ENCODE results near the gene B3GNT4. TPM values are rescaled to one million over a fixed set of nuclear protein-coding genes. Genes with fewer than 3 reads are reported as not detected.
"Not testable (repeated sequence)": the region's sequence is repeated elsewhere in the genome, so short reads cannot be mapped to it uniquely, and the experiment has no call there.

B3GNT4 gene
- not detected for total RNA-seq

- peak; percentile 82 for ATAC-seq
- DNase-seq (ENCODE audit: low spot score) = peak; percentile 62
Measured at GRCh38 chr12:122203301-122204166, at the start of gene B3GNT4. TSS of gene B3GNT4 (plus strand) at chr12:122203709. CDS start at chr12:122204619, 910 bp downstream.

GRCh38 chr12:122155705-122156104 lies 47.8 kb upstream of the B3GNT4 start:
- ATAC-seq = no peak
- DNase-seq (ENCODE audit: low spot score) = no peak

GRCh38 chr12:122158700-122159285 lies 44.7 kb upstream of the B3GNT4 start:
- ATAC-seq (no peak), DNase-seq (ENCODE audit: low spot score) (no peak)

GRCh38 chr12:122159882-122160281 lies 43.6 kb upstream of the B3GNT4 start:
- ATAC-seq = no peak
- no peak for DNase-seq (ENCODE audit: low spot score)

- ATAC-seq = no peak
- no peak for DNase-seq (ENCODE audit: low spot score)
Measured at GRCh38 chr12:122160761-122161160, 42.7 kb upstream of the B3GNT4 start.

GRCh38 chr12:122161682-122162081 lies 41.8 kb upstream of the B3GNT4 start:
- no peak for DNase-seq (ENCODE audit: low spot score)

GRCh38 chr12:122162976-122163375 lies 40.5 kb upstream of the B3GNT4 start:
- DNase-seq (ENCODE audit: low spot score) = no peak
- no peak for ATAC-seq

More at GRCh38 chr12:122161682-122162081, 41.8 kb upstream of the B3GNT4 start:
- no peak for ATAC-seq

GRCh38 chr12:122166422-122167349 lies 36.8 kb upstream of the B3GNT4 start:
- ATAC-seq = no peak
- DNase-seq (ENCODE audit: low spot score) = no peak

- ATAC-seq (peak; percentile 40), DNase-seq (ENCODE audit: low spot score) (no peak)
Measured at GRCh38 chr12:122167356-122167925, 36.1 kb upstream of the B3GNT4 start.

- no peak for ATAC-seq
- DNase-seq (ENCODE audit: low spot score) = no peak
Measured at GRCh38 chr12:122168492-122168891, 35.0 kb upstream of the B3GNT4 start.

- no peak for DNase-seq (ENCODE audit: low spot score)
- no peak for ATAC-seq
Measured at GRCh38 chr12:122171399-122171798, 32.1 kb upstream of the B3GNT4 start.

GRCh38 chr12:122172262-122172939 lies 31.1 kb upstream of the B3GNT4 start:
- DNase-seq (ENCODE audit: low spot score) (no peak), ATAC-seq (peak; percentile 59)

- no peak for DNase-seq (ENCODE audit: low spot score)
- no peak for ATAC-seq
Measured at GRCh38 chr12:122174155-122174845, 29.2 kb upstream of the B3GNT4 start, which contains the start of gene IL31. TSS of gene IL31 (minus strand) at chr12:122174221. CDS start at chr12:122174172, 49 bp downstream.

GRCh38 chr12:122176473-122176872 lies 27.0 kb upstream of the B3GNT4 start:
- DNase-seq (ENCODE audit: low spot score); ATAC-seq: not testable (repeated sequence)

- ATAC-seq = peak; percentile 72
- DNase-seq (ENCODE audit: low spot score) = peak; percentile 54
Measured at GRCh38 chr12:122182887-122183587, 20.5 kb upstream of the B3GNT4 start, which contains the start of gene LRRC43. TSS of gene LRRC43 (plus strand) at chr12:122183123. CDS start at chr12:122183145, 22 bp downstream.

- DNase-seq (ENCODE audit: low spot score) = no peak
- ATAC-seq = no peak
Measured at GRCh38 chr12:122183588-122183940, 19.9 kb upstream of the B3GNT4 start.

- ATAC-seq (no peak), DNase-seq (ENCODE audit: low spot score) (no peak)
Measured at GRCh38 chr12:122184517-122184916, 19.0 kb upstream of the B3GNT4 start.

GRCh38 chr12:122185079-122185478 lies 18.4 kb upstream of the B3GNT4 start:
- no peak for DNase-seq (ENCODE audit: low spot score)
- no peak for ATAC-seq

Measured in left lobe of liver (tissue), 2 donors.